ENCODE data around the gene MAP2K2. TPM values are rescaled to one million over a fixed set of nuclear protein-coding genes. Genes with fewer than 3 reads are reported as not detected.

Gene MAP2K2
- total RNA-seq, 5 donors from 2014 or later (not counting 1 experiment from before 2014, with no cell fraction given): 101 to 152 (median 141) TPM

- peaks cover 0 to 20% of the 10 kb centered on the region in 2 experiments for H3K27me3 ChIP-seq (replicated peaks in 1 of 2; ENCODE audit: control insufficient read depth in 2 of 2, extremely low read depth in 1 of 2, insufficient read depth in 2 of 2, low read length in 1 of 2)
- POLR2A ChIA-PET: no interaction called here
- DNase-seq (no peak), ATAC-seq (replicated peaks in 1 of 4) (no peak)
- no peak overlapping the region for H3K27ac ChIP-seq (ENCODE audit: low read length)
- H3K27me3 Mint-ChIP-seq: peaks cover 4% of the 10 kb centered on the region in 2 donors
- peaks cover 0 to 9% (median 4%) of the 10 kb centered on the region in 3 donors for H3K4me1 Mint-ChIP-seq
- no peaks in the 10 kb centered on the region for H3K36me3 Mint-ChIP-seq
- CTCF ChIA-PET: no interaction called here
- H3K9me3 Mint-ChIP-seq: no peaks in the 10 kb centered on the region
- no peaks in the 10 kb centered on the region for H3K36me3 ChIP-seq (ENCODE audit: control insufficient read depth in 2 of 2, extremely low read depth in 1 of 2, insufficient read depth in 1 of 2, low read length in 1 of 2)
- 72% methylated on average over 6 of the region's 6 CpGs for WGBS (ENCODE audit: insufficient coverage)
- peaks cover 0 to 9% of the 10 kb centered on the region in 2 experiments for H3K4me1 ChIP-seq (ENCODE audit: control insufficient read depth in 1 of 2, extremely low read depth in 1 of 2, insufficient read depth in 2 of 2, low read length in 2 of 2)
- H3K9me3 ChIP-seq: no peaks in the 10 kb centered on the region
- no peak overlapping the region for H3K4me3 Mint-ChIP-seq
- no peak overlapping the region for H3K4me3 ChIP-seq (ENCODE audit: control insufficient read depth in 1 of 2, extremely low read depth in 1 of 2, low read length in 1 of 2)
- H3K27ac Mint-ChIP-seq: no peak overlapping the region
Observed at GRCh38 chr19:4157164-4157563, 33.2 kb upstream of the MAP2K2 start.

- Mint-ChIP-seq H3K27ac (no peak overlapping the region), H3K4me3 (no peak overlapping the region), H3K36me3 (no peaks in the 10 kb centered on the region), H3K9me3 (no peaks in the 10 kb centered on the region), H3K27me3 (peaks cover 4 to 7% of the 10 kb centered on the region in 2 donors), H3K4me1 (peaks cover 0 to 9% (median 4%) of the 10 kb centered on the region in 3 donors)
- 79% methylated on average over 20 of the region's 21 CpGs for WGBS (ENCODE audit: insufficient coverage)
- ATAC-seq (replicated peaks in 1 of 4) (no peak), DNase-seq (no peak)
- H3K36me3 ChIP-seq (ENCODE audit: control insufficient read depth in 2 of 2, extremely low read depth in 1 of 2, insufficient read depth in 1 of 2, low read length in 1 of 2): no peaks in the 10 kb centered on the region
- H3K27ac ChIP-seq (ENCODE audit: low read length): no peak overlapping the region
- peaks cover 0 to 23% of the 10 kb centered on the region in 2 experiments for H3K27me3 ChIP-seq (replicated peaks in 1 of 2; ENCODE audit: control insufficient read depth in 2 of 2, extremely low read depth in 1 of 2, insufficient read depth in 2 of 2, low read length in 1 of 2)
- H3K9me3 ChIP-seq: no peaks in the 10 kb centered on the region
- peaks cover 0 to 9% of the 10 kb centered on the region in 2 experiments for H3K4me1 ChIP-seq (ENCODE audit: control insufficient read depth in 1 of 2, extremely low read depth in 1 of 2, insufficient read depth in 2 of 2, low read length in 2 of 2)
- ChIA-PET POLR2A (no interaction called here), CTCF (no interaction called here)
- no peak overlapping the region for H3K4me3 ChIP-seq (ENCODE audit: control insufficient read depth in 1 of 2, extremely low read depth in 1 of 2, low read length in 1 of 2)
Observed at GRCh38 chr19:4154571-4155312, 30.8 kb upstream of the MAP2K2 start.

GRCh38 chr19:4152241-4152998 lies 28.5 kb upstream of the MAP2K2 start:
- Mint-ChIP-seq H3K36me3 (no peaks in the 10 kb centered on the region), H3K9me3 (no peaks in the 10 kb centered on the region), H3K4me3 (no peak overlapping the region), H3K4me1 (peaks cover 0 to 9% (median 4%) of the 10 kb centered on the region in 3 donors), H3K27ac (no peak overlapping the region), H3K27me3 (peaks cover 7 to 14% of the 10 kb centered on the region in 2 donors)
- H3K9me3 ChIP-seq: no peaks in the 10 kb centered on the region
- H3K4me3 ChIP-seq (ENCODE audit: control insufficient read depth in 1 of 2, extremely low read depth in 1 of 2, low read length in 1 of 2): no peak overlapping the region
- H3K36me3 ChIP-seq (ENCODE audit: control insufficient read depth in 2 of 2, extremely low read depth in 1 of 2, insufficient read depth in 1 of 2, low read length in 1 of 2): no peaks in the 10 kb centered on the region
- ATAC-seq (replicated peaks in 1 of 4): no peak
- no peak for DNase-seq
- ChIA-PET CTCF (no interaction called here), POLR2A (no interaction called here)
- peaks cover 0 to 28% of the 10 kb centered on the region in 2 experiments for H3K27me3 ChIP-seq (replicated peaks in 1 of 2; ENCODE audit: control insufficient read depth in 2 of 2, extremely low read depth in 1 of 2, insufficient read depth in 2 of 2, low read length in 1 of 2)
- no peak overlapping the region for H3K27ac ChIP-seq (ENCODE audit: low read length)
- WGBS (ENCODE audit: insufficient coverage): 83% methylated on average over 6 of the region's 10 CpGs
- peaks cover 0 to 9% of the 10 kb centered on the region in 2 experiments for H3K4me1 ChIP-seq (ENCODE audit: control insufficient read depth in 1 of 2, extremely low read depth in 1 of 2, insufficient read depth in 2 of 2, low read length in 2 of 2)

- Mint-ChIP-seq H3K27me3 (peaks cover 10 to 16% of the 10 kb centered on the region in 2 donors), H3K4me1 (peaks cover 0 to 9% (median 4%) of the 10 kb centered on the region in 3 donors), H3K4me3 (no peak overlapping the region), H3K36me3 (no peaks in the 10 kb centered on the region), H3K9me3 (no peaks in the 10 kb centered on the region), H3K27ac (no peak overlapping the region)
- no peak overlapping the region for H3K27ac ChIP-seq (ENCODE audit: low read length)
- H3K27me3 ChIP-seq (replicated peaks in 1 of 2; ENCODE audit: control insufficient read depth in 2 of 2, extremely low read depth in 1 of 2, insufficient read depth in 2 of 2, low read length in 1 of 2): peaks cover 0 to 30% of the 10 kb centered on the region in 2 experiments
- CTCF ChIA-PET: no interaction called here
- POLR2A ChIA-PET: no interaction called here
- WGBS (ENCODE audit: insufficient coverage): 60% methylated on average over 3 of the region's 6 CpGs
- DNase-seq (no peak), ATAC-seq (replicated peaks in 1 of 4) (no peak)
- no peak overlapping the region for H3K4me3 ChIP-seq (ENCODE audit: control insufficient read depth in 1 of 2, extremely low read depth in 1 of 2, low read length in 1 of 2)
- H3K4me1 ChIP-seq (ENCODE audit: control insufficient read depth in 1 of 2, extremely low read depth in 1 of 2, insufficient read depth in 2 of 2, low read length in 2 of 2): peaks cover 0 to 9% of the 10 kb centered on the region in 2 experiments
- no peaks in the 10 kb centered on the region for H3K9me3 ChIP-seq
- H3K36me3 ChIP-seq (ENCODE audit: control insufficient read depth in 2 of 2, extremely low read depth in 1 of 2, insufficient read depth in 1 of 2, low read length in 1 of 2): no peaks in the 10 kb centered on the region
Observed at GRCh38 chr19:4151623-4152022, 27.7 kb upstream of the MAP2K2 start.

GRCh38 chr19:4149518-4150288 lies 25.8 kb upstream of the MAP2K2 start:
- DNase-seq (no peak), ATAC-seq (replicated peaks in 1 of 4) (no peak)
- Histone ChIP-seq H3K4me1 (ENCODE audit: control insufficient read depth in 1 of 2, extremely low read depth in 1 of 2, insufficient read depth in 2 of 2, low read length in 2 of 2) (peaks cover 0 to 9% of the 10 kb centered on the region in 2 experiments), H3K27me3 (replicated peaks in 1 of 2; ENCODE audit: control insufficient read depth in 2 of 2, extremely low read depth in 1 of 2, insufficient read depth in 2 of 2, low read length in 1 of 2) (peaks cover 0 to 45% of the 10 kb centered on the region in 2 experiments), H3K9me3 (no peaks in the 10 kb centered on the region), H3K36me3 (ENCODE audit: control insufficient read depth in 2 of 2, extremely low read depth in 1 of 2, insufficient read depth in 1 of 2, low read length in 1 of 2) (no peaks in the 10 kb centered on the region), H3K27ac (ENCODE audit: low read length) (no peak overlapping the region), H3K4me3 (ENCODE audit: control insufficient read depth in 1 of 2, extremely low read depth in 1 of 2, low read length in 1 of 2) (no peak overlapping the region)
- H3K9me3 Mint-ChIP-seq: no peaks in the 10 kb centered on the region
- no peak overlapping the region for H3K27ac Mint-ChIP-seq
- peaks cover 0 to 9% (median 4%) of the 10 kb centered on the region in 3 donors for H3K4me1 Mint-ChIP-seq
- 94% methylated on average over 6 of the region's 17 CpGs for WGBS (ENCODE audit: insufficient coverage)
- no peaks in the 10 kb centered on the region for H3K36me3 Mint-ChIP-seq
- ChIA-PET CTCF (no interaction called here), POLR2A (no interaction called here)
- no peak overlapping the region for H3K4me3 Mint-ChIP-seq
- peaks cover 10 to 23% of the 10 kb centered on the region in 2 donors for H3K27me3 Mint-ChIP-seq

GRCh38 chr19:4144666-4145249 lies 20.8 kb upstream of the MAP2K2 start:
- no peaks in the 10 kb centered on the region for H3K36me3 ChIP-seq (ENCODE audit: control insufficient read depth in 2 of 2, extremely low read depth in 1 of 2, insufficient read depth in 1 of 2, low read length in 1 of 2)
- H3K27me3 Mint-ChIP-seq: peaks cover 13 to 24% of the 10 kb centered on the region in 2 donors
- ChIA-PET POLR2A (no interaction called here), CTCF (no interaction called here)
- H3K4me1 Mint-ChIP-seq: peaks cover 8 to 9% (median 8%) of the 10 kb centered on the region in 3 donors
- no peaks in the 10 kb centered on the region for H3K9me3 Mint-ChIP-seq
- H3K4me3 Mint-ChIP-seq: no peak overlapping the region
- peaks cover 0 to 32% of the 10 kb centered on the region in 2 experiments for H3K27me3 ChIP-seq (replicated peaks in 1 of 2; ENCODE audit: control insufficient read depth in 2 of 2, extremely low read depth in 1 of 2, insufficient read depth in 2 of 2, low read length in 1 of 2)
- H3K36me3 Mint-ChIP-seq: no peaks in the 10 kb centered on the region
- H3K27ac ChIP-seq (ENCODE audit: low read length): no peak overlapping the region
- H3K4me1 ChIP-seq (ENCODE audit: control insufficient read depth in 1 of 2, extremely low read depth in 1 of 2, insufficient read depth in 2 of 2, low read length in 2 of 2): peaks cover 2 to 9% of the 10 kb centered on the region in 2 experiments
- ATAC-seq (replicated peaks in 1 of 4): no peak
- DNase-seq: no peak
- WGBS (ENCODE audit: insufficient coverage): 0% methylated on average over 1 of the region's 7 CpGs
- no peaks in the 10 kb centered on the region for H3K9me3 ChIP-seq
- H3K4me3 ChIP-seq (ENCODE audit: control insufficient read depth in 1 of 2, extremely low read depth in 1 of 2, low read length in 1 of 2): no peak overlapping the region
- no peak overlapping the region for H3K27ac Mint-ChIP-seq

Data from T-cell (primary cell).